SK-N-SH (cell line): ENCODE measurements around the gene RAD23B.

Experiments used
- EZH2phosphoT487 ChIP-seq: fragments of 200-600 bp; sonication (generic); IDR thresholded peaks from 2 replicates; pipeline ENCODE4 v1.6.1; 2017; ENCODE audit warnings: low read depth, mixed run types, mild to moderate bottlenecking, antibody characterized with exemption, moderate library complexity, borderline replicate concordance
- TAF1 ChIP-seq: IDR thresholded peaks from 2 replicates; pipeline ENCODE4 v1.6.1; 2012; ENCODE audit warnings: low read depth, mild to moderate bottlenecking, low read length, moderate library complexity, borderline replicate concordance
- TEAD4 ChIP-seq: IDR thresholded peaks from 2 replicates; pipeline ENCODE4 v1.4.0; 2012; ENCODE audit warnings: mild to moderate bottlenecking, borderline replicate concordance; ENCODE audit not compliant: insufficient read depth
- TF ChIP-seq, protein P1 (sequence below): fragments of 150-350 bp; IDR thresholded peaks from 2 replicates; pipeline ENCODE4 v1.6.1; 2017; ENCODE audit warnings: antibody characterized with exemption, low read length, low read depth, borderline replicate concordance
- TF ChIP-seq, protein P2 (sequence below): fragments of 200-600 bp; sonication (generic); IDR thresholded peaks from 2 replicates; pipeline ENCODE4 v1.6.1; 2017; ENCODE audit warnings: antibody characterized with exemption, mild to moderate bottlenecking, moderate library complexity

DNA sequence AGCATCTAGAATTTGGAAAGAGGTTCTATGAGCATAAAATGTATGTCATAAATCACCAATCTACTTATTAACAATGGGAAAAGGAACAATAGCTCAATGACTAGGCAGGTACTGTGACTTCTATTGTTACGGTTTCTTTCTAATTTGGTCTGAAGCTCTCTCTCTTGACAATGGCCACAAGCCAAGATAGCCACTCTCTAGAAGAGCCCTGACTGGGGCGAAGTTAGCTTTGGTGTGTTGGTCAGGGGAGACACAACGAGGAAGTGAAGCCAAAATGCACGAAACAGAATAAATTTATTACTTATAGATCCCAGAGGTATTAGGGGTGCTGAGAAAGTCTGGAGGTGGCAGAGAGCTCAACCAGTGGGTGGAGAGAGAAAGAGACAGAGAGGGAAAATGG, 9.4 kb upstream of the RAD23B start:
- TF ChIP-seq, protein P1, sequence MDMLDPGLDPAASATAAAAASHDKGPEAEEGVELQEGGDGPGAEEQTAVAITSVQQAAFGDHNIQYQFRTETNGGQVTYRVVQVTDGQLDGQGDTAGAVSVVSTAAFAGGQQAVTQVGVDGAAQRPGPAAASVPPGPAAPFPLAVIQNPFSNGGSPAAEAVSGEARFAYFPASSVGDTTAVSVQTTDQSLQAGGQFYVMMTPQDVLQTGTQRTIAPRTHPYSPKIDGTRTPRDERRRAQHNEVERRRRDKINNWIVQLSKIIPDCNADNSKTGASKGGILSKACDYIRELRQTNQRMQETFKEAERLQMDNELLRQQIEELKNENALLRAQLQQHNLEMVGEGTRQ = no peak
- TF ChIP-seq, protein P2, sequence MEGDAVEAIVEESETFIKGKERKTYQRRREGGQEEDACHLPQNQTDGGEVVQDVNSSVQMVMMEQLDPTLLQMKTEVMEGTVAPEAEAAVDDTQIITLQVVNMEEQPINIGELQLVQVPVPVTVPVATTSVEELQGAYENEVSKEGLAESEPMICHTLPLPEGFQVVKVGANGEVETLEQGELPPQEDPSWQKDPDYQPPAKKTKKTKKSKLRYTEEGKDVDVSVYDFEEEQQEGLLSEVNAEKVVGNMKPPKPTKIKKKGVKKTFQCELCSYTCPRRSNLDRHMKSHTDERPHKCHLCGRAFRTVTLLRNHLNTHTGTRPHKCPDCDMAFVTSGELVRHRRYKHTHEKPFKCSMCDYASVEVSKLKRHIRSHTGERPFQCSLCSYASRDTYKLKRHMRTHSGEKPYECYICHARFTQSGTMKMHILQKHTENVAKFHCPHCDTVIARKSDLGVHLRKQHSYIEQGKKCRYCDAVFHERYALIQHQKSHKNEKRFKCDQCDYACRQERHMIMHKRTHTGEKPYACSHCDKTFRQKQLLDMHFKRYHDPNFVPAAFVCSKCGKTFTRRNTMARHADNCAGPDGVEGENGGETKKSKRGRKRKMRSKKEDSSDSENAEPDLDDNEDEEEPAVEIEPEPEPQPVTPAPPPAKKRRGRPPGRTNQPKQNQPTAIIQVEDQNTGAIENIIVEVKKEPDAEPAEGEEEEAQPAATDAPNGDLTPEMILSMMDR = no peak
- no peak for TF ChIP-seq TAF1
- no peak for TF ChIP-seq EZH2phosphoT487
- TF ChIP-seq TEAD4 = no peak
